Lower leg skin (tissue), 4 donors: ENCODE results near the gene CNGA3. TPM values are rescaled to one million over a fixed set of nuclear protein-coding genes. Genes with fewer than 3 reads are reported as not detected.

ENCODE experiments used
- DNase-seq, 2 donors: peaks; one replicate each; pipeline ENCODE4 v3.0.0-alpha.2; 2019; ENCODE audit warnings: low spot score in 2 of 2
- H3K4me3 ChIP-seq: fragments of 200-600 bp; sonication (generic); 2 replicates; pipeline ENCODE4 v1.5.1; 2017; ENCODE audit warnings: mild to moderate bottlenecking, low read depth; ENCODE audit not compliant: poor library complexity, severe bottlenecking
- CTCF ChIP-seq, 3 donors: fragments of 450-650 bp; IDR thresholded peaks; one replicate each; pipeline ENCODE4 v1.5.1; 2016; ENCODE audit warnings: antibody characterized with exemption in 3 of 3, mild to moderate bottlenecking in 3 of 3, moderate library complexity in 2 of 3
- POLR2A ChIP-seq, 2 donors: fragments of 450-650 bp; IDR thresholded peaks; one replicate each; pipeline ENCODE4 v1.6.1; 2016 to 2017; ENCODE audit warnings: antibody characterized with exemption in 2 of 2, mild to moderate bottlenecking in 1 of 2, moderate library complexity in 1 of 2
- WGBS, 2 donors: methylation state at CpG; one replicate each; pipeline ENCODE4 v1.1.5; 2018; 5-methylcytosine and 5-hydroxymethylcytosine counted together
- intact Hi-C: fragments of 100-400 bp; cut with DNase I; formaldehyde crosslinking; loops from one replicate; pipeline ENCODE4 v1.15.0; 2023; ENCODE audit warnings: low total_unique reads
- total RNA-seq, 4 donors: library from RNA; depleted of rRNA; stranded (reverse); fragments of >200 nt; gene quantifications; one replicate each; pipeline ENCODE4 v1.1.0, GENCODE V29; 2016

CNGA3 gene
- total RNA-seq, 4 donors from 2014 or later: not detected

GRCh38 chr2:98369710-98370239, 23.5 kb downstream of the CNGA3 start:
- no peak overlapping the region for H3K4me3 ChIP-seq
- intact Hi-C loops: no loop called here
- peak in 1 of 2 donors; percentile 50 for DNase-seq
- TF ChIP-seq POLR2A (IDR thresholded peaks at IDR 0.05) (no peak), CTCF (IDR thresholded peaks at IDR 0.05) (no peak)
- 86 to 91% methylated on average over 9 of the region's 9 CpGs for WGBS, 2 donors

DNA sequence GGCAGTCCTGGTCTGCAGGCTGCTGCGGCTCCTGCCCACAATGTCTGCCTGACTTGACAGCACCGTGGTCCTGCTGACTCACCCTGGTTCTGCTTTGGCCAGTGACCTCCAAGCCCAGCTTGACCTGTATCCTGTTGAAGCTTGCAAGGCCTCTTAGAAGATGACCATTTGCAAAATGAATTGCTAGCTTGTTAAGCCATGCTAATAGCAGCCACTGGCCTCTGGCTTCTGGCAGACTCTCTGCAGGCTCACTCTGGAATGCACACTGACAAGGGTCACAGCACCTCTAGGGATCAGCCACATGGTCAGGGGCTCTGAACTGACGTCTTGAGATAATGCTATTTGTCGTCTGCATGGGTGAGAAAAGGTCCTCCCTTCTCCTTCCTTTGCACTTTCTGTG, 25.9 kb downstream of the CNGA3 start:
- intact Hi-C loops: no loop called here
- no peak overlapping the region for H3K4me3 ChIP-seq
- DNase-seq: no peak
- 66 to 72% methylated on average over 4 of the region's 4 CpGs for WGBS, 2 donors
- TF ChIP-seq CTCF (IDR thresholded peaks at IDR 0.05): no peak
- TF ChIP-seq POLR2A (IDR thresholded peaks at IDR 0.05): no peak

DNA sequence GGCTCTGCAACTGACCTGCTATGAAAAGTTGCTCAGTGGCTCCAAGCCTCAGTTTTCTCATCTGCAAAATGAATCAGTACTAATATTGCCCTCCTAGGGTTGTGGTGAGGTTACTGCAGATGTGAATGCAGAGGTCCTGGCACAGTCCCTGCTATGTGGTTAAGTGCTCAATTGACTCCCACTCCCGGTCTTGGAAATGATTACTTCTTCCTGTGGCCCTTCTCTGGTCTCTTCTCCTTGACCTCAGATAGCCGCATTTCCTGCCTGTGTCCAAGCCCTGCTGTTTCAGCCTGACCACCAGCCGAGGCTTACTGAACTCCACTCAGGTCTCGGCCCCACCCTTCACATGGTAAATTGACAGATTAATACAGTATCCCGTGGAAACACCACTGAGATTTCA, 26.3 kb downstream of the CNGA3 start:
- TF ChIP-seq CTCF (IDR thresholded peaks at IDR 0.05) (no peak), POLR2A (IDR thresholded peaks at IDR 0.05) (no peak)
- intact Hi-C loops: no loop called here
- 64 to 72% methylated on average over 5 of the region's 5 CpGs for WGBS, 2 donors
- peak in 1 of 2 donors; percentile 39 for DNase-seq
- H3K4me3 ChIP-seq: no peak overlapping the region

DNA sequence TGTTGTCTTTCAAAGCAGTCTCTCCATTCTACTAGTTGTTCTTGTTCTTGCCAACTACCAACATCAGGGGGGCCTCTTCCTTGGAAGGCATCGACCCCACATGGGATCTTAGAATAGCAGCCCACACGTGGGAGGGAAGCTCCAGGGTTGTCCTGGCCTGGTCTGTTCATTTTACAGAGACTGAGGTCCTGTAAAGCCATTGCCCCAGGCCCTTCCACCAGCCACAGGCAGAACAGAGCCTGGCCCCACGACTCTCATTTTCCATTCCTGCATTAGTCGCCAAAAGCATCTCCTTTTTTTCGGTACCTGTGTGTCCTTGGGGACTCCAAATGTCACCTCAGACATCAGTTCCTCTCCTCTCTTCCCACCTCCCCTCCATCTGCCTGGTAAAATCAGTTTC, 28.0 kb downstream of the CNGA3 start:
- intact Hi-C loops: no loop called here
- TF ChIP-seq POLR2A (IDR thresholded peaks at IDR 0.05): no peak
- no peak for TF ChIP-seq CTCF (IDR thresholded peaks at IDR 0.05)
- H3K4me3 ChIP-seq: no peak overlapping the region
- DNase-seq: peak in 1 of 2 donors; percentile 34
- 64 to 65% methylated on average over 5 of the region's 5 CpGs for WGBS, 2 donors

GRCh38 chr2:98374958-98375570, 28.8 kb downstream of the CNGA3 start:
- WGBS, 2 donors: 73 to 77% methylated on average over 11 of the region's 11 CpGs
- intact Hi-C loops: no loop called here
- TF ChIP-seq CTCF (IDR thresholded peaks at IDR 0.05): no peak
- no peak for TF ChIP-seq POLR2A (IDR thresholded peaks at IDR 0.05)

More at GRCh38 chr2:98374958-98375570, 28.8 kb downstream of the CNGA3 start:
- peak in 1 of 2 donors; percentile 23 for DNase-seq
- H3K4me3 ChIP-seq: no peak overlapping the region
